ENCODE measurements around the gene AFMID. TPM values are rescaled to one million over a fixed set of nuclear protein-coding genes. Genes with fewer than 3 reads are reported as not detected.

Gene AFMID
- total and polyA plus RNA-seq, 9 of the 15 experiments (the other 6 are each of a cell fraction or from before 2014, with no cell fraction given), result 62.1 to 188 (median 74.4) TPM

DNA sequence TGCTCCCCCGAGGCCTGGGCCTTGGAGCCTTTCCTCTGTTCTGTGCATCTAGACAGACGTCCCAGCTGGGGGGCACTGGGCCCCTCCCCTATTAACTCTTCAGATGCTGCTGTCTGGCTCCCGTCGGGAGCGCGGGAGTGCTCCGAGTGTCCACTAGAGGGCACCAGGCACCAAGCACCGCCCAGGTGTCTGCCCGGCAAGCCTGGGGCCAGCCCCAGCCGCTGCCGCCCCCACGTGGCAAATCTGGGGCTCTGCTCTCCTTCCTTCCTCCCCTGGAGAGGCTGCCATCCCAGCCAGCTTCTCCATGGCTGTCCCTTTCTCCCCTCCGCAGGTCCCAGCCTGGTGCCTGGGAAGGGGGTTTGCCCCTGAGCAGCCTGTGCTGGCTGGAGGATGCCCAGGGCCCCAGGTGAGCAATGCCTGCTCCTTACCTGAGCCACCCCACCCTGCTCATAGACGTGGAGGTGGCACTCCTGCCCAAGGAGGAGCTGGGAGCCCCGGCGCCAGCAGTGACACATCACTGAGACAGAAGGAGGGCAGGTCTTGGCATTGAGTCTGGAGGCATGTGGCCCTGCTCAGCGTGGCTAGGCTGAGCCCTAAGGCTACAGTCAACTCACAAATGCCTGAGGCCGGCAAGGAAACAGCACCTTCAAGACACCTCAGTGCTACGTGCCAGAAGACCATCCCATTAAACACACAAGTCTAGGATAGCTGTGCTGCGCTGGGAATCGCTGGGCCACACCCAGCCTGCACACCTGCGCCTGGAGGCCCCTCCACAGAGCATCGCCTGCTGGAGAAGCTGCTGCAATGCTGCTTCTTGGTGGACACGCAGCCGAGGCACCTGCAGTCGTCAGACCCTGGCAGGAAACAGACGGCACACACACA lies 64.0 kb downstream of the AFMID start (continued):
- TF ChIP-seq ZBTB40 (IDR thresholded peaks at IDR 0.05) (no peak), ZBTB40 (CRISPR knock-in tag; IDR thresholded peaks at IDR 0.05) (no peak), ELF1 (tag; IDR thresholded peaks at IDR 0.05) (no peak)
- TF ChIP-seq, protein P1, sequence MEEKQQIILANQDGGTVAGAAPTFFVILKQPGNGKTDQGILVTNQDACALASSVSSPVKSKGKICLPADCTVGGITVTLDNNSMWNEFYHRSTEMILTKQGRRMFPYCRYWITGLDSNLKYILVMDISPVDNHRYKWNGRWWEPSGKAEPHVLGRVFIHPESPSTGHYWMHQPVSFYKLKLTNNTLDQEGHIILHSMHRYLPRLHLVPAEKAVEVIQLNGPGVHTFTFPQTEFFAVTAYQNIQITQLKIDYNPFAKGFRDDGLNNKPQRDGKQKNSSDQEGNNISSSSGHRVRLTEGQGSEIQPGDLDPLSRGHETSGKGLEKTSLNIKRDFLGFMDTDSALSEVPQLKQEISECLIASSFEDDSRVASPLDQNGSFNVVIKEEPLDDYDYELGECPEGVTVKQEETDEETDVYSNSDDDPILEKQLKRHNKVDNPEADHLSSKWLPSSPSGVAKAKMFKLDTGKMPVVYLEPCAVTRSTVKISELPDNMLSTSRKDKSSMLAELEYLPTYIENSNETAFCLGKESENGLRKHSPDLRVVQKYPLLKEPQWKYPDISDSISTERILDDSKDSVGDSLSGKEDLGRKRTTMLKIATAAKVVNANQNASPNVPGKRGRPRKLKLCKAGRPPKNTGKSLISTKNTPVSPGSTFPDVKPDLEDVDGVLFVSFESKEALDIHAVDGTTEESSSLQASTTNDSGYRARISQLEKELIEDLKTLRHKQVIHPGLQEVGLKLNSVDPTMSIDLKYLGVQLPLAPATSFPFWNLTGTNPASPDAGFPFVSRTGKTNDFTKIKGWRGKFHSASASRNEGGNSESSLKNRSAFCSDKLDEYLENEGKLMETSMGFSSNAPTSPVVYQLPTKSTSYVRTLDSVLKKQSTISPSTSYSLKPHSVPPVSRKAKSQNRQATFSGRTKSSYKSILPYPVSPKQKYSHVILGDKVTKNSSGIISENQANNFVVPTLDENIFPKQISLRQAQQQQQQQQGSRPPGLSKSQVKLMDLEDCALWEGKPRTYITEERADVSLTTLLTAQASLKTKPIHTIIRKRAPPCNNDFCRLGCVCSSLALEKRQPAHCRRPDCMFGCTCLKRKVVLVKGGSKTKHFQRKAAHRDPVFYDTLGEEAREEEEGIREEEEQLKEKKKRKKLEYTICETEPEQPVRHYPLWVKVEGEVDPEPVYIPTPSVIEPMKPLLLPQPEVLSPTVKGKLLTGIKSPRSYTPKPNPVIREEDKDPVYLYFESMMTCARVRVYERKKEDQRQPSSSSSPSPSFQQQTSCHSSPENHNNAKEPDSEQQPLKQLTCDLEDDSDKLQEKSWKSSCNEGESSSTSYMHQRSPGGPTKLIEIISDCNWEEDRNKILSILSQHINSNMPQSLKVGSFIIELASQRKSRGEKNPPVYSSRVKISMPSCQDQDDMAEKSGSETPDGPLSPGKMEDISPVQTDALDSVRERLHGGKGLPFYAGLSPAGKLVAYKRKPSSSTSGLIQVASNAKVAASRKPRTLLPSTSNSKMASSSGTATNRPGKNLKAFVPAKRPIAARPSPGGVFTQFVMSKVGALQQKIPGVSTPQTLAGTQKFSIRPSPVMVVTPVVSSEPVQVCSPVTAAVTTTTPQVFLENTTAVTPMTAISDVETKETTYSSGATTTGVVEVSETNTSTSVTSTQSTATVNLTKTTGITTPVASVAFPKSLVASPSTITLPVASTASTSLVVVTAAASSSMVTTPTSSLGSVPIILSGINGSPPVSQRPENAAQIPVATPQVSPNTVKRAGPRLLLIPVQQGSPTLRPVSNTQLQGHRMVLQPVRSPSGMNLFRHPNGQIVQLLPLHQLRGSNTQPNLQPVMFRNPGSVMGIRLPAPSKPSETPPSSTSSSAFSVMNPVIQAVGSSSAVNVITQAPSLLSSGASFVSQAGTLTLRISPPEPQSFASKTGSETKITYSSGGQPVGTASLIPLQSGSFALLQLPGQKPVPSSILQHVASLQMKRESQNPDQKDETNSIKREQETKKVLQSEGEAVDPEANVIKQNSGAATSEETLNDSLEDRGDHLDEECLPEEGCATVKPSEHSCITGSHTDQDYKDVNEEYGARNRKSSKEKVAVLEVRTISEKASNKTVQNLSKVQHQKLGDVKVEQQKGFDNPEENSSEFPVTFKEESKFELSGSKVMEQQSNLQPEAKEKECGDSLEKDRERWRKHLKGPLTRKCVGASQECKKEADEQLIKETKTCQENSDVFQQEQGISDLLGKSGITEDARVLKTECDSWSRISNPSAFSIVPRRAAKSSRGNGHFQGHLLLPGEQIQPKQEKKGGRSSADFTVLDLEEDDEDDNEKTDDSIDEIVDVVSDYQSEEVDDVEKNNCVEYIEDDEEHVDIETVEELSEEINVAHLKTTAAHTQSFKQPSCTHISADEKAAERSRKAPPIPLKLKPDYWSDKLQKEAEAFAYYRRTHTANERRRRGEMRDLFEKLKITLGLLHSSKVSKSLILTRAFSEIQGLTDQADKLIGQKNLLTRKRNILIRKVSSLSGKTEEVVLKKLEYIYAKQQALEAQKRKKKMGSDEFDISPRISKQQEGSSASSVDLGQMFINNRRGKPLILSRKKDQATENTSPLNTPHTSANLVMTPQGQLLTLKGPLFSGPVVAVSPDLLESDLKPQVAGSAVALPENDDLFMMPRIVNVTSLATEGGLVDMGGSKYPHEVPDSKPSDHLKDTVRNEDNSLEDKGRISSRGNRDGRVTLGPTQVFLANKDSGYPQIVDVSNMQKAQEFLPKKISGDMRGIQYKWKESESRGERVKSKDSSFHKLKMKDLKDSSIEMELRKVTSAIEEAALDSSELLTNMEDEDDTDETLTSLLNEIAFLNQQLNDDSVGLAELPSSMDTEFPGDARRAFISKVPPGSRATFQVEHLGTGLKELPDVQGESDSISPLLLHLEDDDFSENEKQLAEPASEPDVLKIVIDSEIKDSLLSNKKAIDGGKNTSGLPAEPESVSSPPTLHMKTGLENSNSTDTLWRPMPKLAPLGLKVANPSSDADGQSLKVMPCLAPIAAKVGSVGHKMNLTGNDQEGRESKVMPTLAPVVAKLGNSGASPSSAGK (IDR thresholded peaks at IDR 0.05), result no peak
